Testis (tissue), 3 donors: ENCODE data around the gene OXSM. TPM values are rescaled to one million over a fixed set of nuclear protein-coding genes. Genes with fewer than 3 reads are reported as not detected.

Experiments
- DNase-seq: peaks from one replicate; pipeline ENCODE4 v3.0.0-alpha.2; 2019
- H3K27ac ChIP-seq, 2 donors: fragments of 200-600 bp; sonication (generic); one replicate each; pipeline ENCODE4 v1.5.1; 2019
- H3K27me3 ChIP-seq: fragments of 200-600 bp; sonication (generic); one replicate; pipeline ENCODE4 v1.5.1; 2019
- H3K36me3 ChIP-seq: fragments of 200-600 bp; sonication (generic); one replicate; pipeline ENCODE4 v1.5.1; 2017; ENCODE audit warnings: low read depth; ENCODE audit errors: missing control alignments
- H3K4me1 ChIP-seq: fragments of 200-600 bp; sonication (generic); one replicate; pipeline ENCODE4 v1.5.1; 2019
- H3K4me3 ChIP-seq, 2 donors: fragments of 200-600 bp; sonication (generic); one replicate each; pipeline ENCODE4 v1.5.1; 2017 to 2019
- H3K9me3 ChIP-seq: fragments of 200-600 bp; sonication (generic); one replicate; pipeline ENCODE4 v1.5.1; 2017
- CTCF ChIP-seq, 3 experiments: fragments of 450-650 bp in 2 of 3; fragments of 200-600 bp in 1 of 3; sonication (generic) in 1 of 3; IDR thresholded peaks; one replicate each; pipeline ENCODE4 v1.5.1; 2016 to 2019; ENCODE audit warnings: antibody characterized with exemption in 3 of 3, mild to moderate bottlenecking in 2 of 3, moderate library complexity in 1 of 3
- POLR2A ChIP-seq: fragments of 450-650 bp; IDR thresholded peaks from one replicate; pipeline ENCODE4 v1.6.1; 2017; ENCODE audit warnings: antibody characterized with exemption, mild to moderate bottlenecking, moderate library complexity
- WGBS, 2 donors: methylation state at CpG; one replicate each; pipeline ENCODE4 v1.1.5; 2018; 5-methylcytosine and 5-hydroxymethylcytosine counted together
- intact Hi-C: fragments of 100-400 bp; cut with DNase I; formaldehyde crosslinking; loops from one replicate; pipeline ENCODE4 v1.15.1; 2023; ENCODE audit warnings: low total_unique reads
- polyA plus RNA-seq: library from polyadenylated mRNA; stranded (reverse); fragments of 350-450 nt; fragmentation: Illumina TruSeq; extraction: RNeasy Lipid Tissue Mini Kit (QIAGEN cat#74804); gene quantifications from one replicate; pipeline ENCODE4 v1.2.3, GENCODE V29; 2014; ENCODE audit warnings: low read depth, low replicate concordance; ENCODE audit not compliant: insufficient read depth
- total RNA-seq, 2 donors: library from RNA; depleted of rRNA; stranded (reverse); fragments of >200 nt; gene quantifications; one replicate each; pipeline ENCODE4 v1.2.3, GENCODE V29; 2016

OXSM gene
- total and polyA plus RNA-seq, 3 donors from 2014 or later: 21.9 to 27.8 (median 26.1) TPM

GRCh38 chr3:25840099-25840498 lies 50.2 kb downstream of the OXSM start:
- no peaks in the 10 kb centered on the region for H3K4me1 ChIP-seq
- H3K36me3 ChIP-seq: no peaks in the 10 kb centered on the region
- TF ChIP-seq POLR2A: no peak
- no peak for TF ChIP-seq CTCF (IDR thresholded peaks at IDR 0.05)
- H3K27ac ChIP-seq: no peak overlapping the region
- no peaks in the 10 kb centered on the region for H3K27me3 ChIP-seq
- WGBS, 2 donors: 89 to 93% methylated on average over 3 of the region's 3 CpGs
- H3K9me3 ChIP-seq: no peaks in the 10 kb centered on the region
- H3K4me3 ChIP-seq: no peak overlapping the region
- intact Hi-C loops: no loop called here
- DNase-seq: no peak

DNA sequence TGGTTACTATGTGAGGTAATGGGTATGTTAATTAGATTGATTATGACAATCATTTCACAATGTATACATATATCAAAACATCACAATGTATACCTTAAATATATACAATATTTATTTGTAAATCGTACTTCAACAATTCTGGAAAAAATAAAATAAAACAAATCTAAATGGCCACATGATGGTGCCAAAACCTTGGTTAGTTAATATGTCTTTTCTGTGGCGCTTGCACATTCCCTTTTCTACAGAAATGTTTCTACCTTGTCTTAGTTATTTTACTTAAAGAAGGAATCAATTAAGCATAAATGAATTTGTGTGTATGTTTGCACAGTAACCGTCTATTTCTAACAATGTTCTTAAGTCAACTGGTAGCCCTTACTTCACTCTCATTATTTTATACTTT lies 53.4 kb downstream of the OXSM start:
- 50 to 54% methylated on average over 3 of the region's 3 CpGs for WGBS, 2 donors
- H3K9me3 ChIP-seq: no peaks in the 10 kb centered on the region
- H3K36me3 ChIP-seq: no peaks in the 10 kb centered on the region
- TF ChIP-seq CTCF (IDR thresholded peaks at IDR 0.05): no peak
- no peak overlapping the region for H3K27ac ChIP-seq
- H3K4me3 ChIP-seq: no peak overlapping the region
- no peaks in the 10 kb centered on the region for H3K4me1 ChIP-seq
- intact Hi-C loops: no loop called here
- DNase-seq: no peak
- H3K27me3 ChIP-seq: no peaks in the 10 kb centered on the region

Other genes starting within 250 kb of the OXSM start
- gene TOP2B, start 125.2 kb upstream of the OXSM start, total RNA-seq: 10 to 100 TPM; 76.9 to 86.5 TPM
- gene TOP2B, start 125.2 kb upstream of the OXSM start, polyA plus RNA-seq: 46.4 TPM
- gene NGLY1, start 6.6 kb upstream of the OXSM start, total RNA-seq: 100 to 1,000 TPM in 1 of 2 donors, 10 to 100 TPM in 1; 58.2 to 107 TPM
- gene NGLY1, start 6.6 kb upstream of the OXSM start, polyA plus RNA-seq: 108 TPM